HepG2 (cell line): Measurements from ENCODE around the gene AEBP1. TPM values are rescaled to one million over a fixed set of nuclear protein-coding genes. Genes with fewer than 3 reads are reported as not detected.

ENCODE experiments used
- FIP1L1 ChIP-seq: fragments of 200-400 bp; formaldehyde crosslinking; IDR thresholded peaks from 2 replicates; pipeline ENCODE4 v1.6.1; 2018; ENCODE audit warnings: low read depth, mild to moderate bottlenecking, low read length, moderate library complexity, borderline replicate concordance; ENCODE audit not compliant: insufficient read depth
- MAZ ChIP-seq, 2 experiments: sonication (generic) in 1 of 2; formaldehyde crosslinking in 1 of 2; IDR thresholded peaks; 2 replicates each; pipeline versions ENCODE4 v1.5.0 to v1.6.1; 2012 to 2020; ENCODE audit warnings: low read depth in 2 of 2, mild to moderate bottlenecking in 2 of 2, borderline replicate concordance in 1 of 2, improper control_type of control experiment in 1 of 2, low read length in 1 of 2, missing genetic modification reagents in 1 of 2, moderate library complexity in 1 of 2
- NR3C1 ChIP-seq: sonication (generic); formaldehyde crosslinking; IDR thresholded peaks from 2 replicates; pipeline ENCODE4 v1.4.0; 2020; ENCODE audit warnings: missing genetic modification reagents
- POLR2AphosphoS5 ChIP-seq: IDR thresholded peaks from 2 replicates; pipeline ENCODE4 v1.6.1; 2012; ENCODE audit warnings: low read depth, low read length
- RNF2 ChIP-seq: fragments of 450-650 bp; conservative IDR thresholded peaks from 2 replicates; pipeline ENCODE4 v1.6.1; 2016; ENCODE audit warnings: low read depth
- SAP130 ChIP-seq: IDR thresholded peaks from 2 replicates; pipeline ENCODE4 v1.6.1; 2016; ENCODE audit warnings: low read depth
- SMAD9 ChIP-seq: sonication (generic); formaldehyde crosslinking; IDR thresholded peaks from 2 replicates; pipeline ENCODE4 v1.5.1; 2020; ENCODE audit warnings: mild to moderate bottlenecking, missing genetic modification reagents
- SOX13 ChIP-seq, 3 experiments: fragments of 450-650 bp in 1 of 3; sonication (generic) in 1 of 3; formaldehyde crosslinking in 1 of 3; IDR thresholded peaks in 2 of 3; conservative IDR thresholded peaks in 1 of 3; 2 replicates each; pipeline versions ENCODE4 v1.5.0 to v1.6.1; 2016 to 2020; ENCODE audit warnings: antibody characterized with exemption in 1 of 3, mild to moderate bottlenecking in 1 of 3, missing compliant biosample characterization in 1 of 3, missing genetic modification reagents in 1 of 3, moderate library complexity in 1 of 3
- SP1 ChIP-seq, 2 experiments: fragments of 450-650 bp in 1 of 2; sonication (generic) in 1 of 2; formaldehyde crosslinking in 1 of 2; IDR thresholded peaks; 2 replicates each; pipeline versions ENCODE4 v1.4.0 to v1.6.1; 2016 to 2020; ENCODE audit warnings: missing genetic modification reagents in 1 of 2
- TP53 ChIP-seq: sonication (generic); formaldehyde crosslinking; conservative IDR thresholded peaks from 2 replicates; pipeline ENCODE4 v1.4.0; 2020; ENCODE audit warnings: missing genetic modification reagents
- TSC22D2 ChIP-seq: sonication (generic); formaldehyde crosslinking; IDR thresholded peaks from 2 replicates; pipeline ENCODE4 v1.5.1; 2020; ENCODE audit warnings: missing genetic modification reagents, mild to moderate bottlenecking, borderline replicate concordance
- ZIK1 ChIP-seq: sonication (generic); formaldehyde crosslinking; IDR thresholded peaks from 2 replicates; pipeline ENCODE4 v1.5.0; 2020; ENCODE audit warnings: mild to moderate bottlenecking, low read depth, missing genetic modification reagents, borderline replicate concordance
- ZNF10 ChIP-seq: sonication (generic); formaldehyde crosslinking; IDR thresholded peaks from 2 replicates; pipeline ENCODE4 v1.4.0; 2020; ENCODE audit warnings: mild to moderate bottlenecking, low read depth, missing genetic modification reagents, borderline replicate concordance
- ZNF331 ChIP-seq: sonication (generic); formaldehyde crosslinking; IDR thresholded peaks from 2 replicates; pipeline ENCODE4 v1.4.0; 2020; ENCODE audit warnings: missing genetic modification reagents
- ZNF501 ChIP-seq: sonication (generic); formaldehyde crosslinking; IDR thresholded peaks from 2 replicates; pipeline ENCODE4 v1.5.1; 2020; ENCODE audit warnings: mild to moderate bottlenecking, moderate library complexity, missing genetic modification reagents
- ZNF557 ChIP-seq: sonication (generic); formaldehyde crosslinking; IDR thresholded peaks from 2 replicates; pipeline ENCODE4 v1.4.0; 2020; ENCODE audit warnings: missing genetic modification reagents
- ZNF629 ChIP-seq: sonication (generic); formaldehyde crosslinking; conservative IDR thresholded peaks from 2 replicates; pipeline ENCODE4 v1.5.0; 2020; ENCODE audit warnings: missing genetic modification reagents
- ZSCAN21 ChIP-seq: sonication (generic); formaldehyde crosslinking; IDR thresholded peaks from 2 replicates; pipeline ENCODE4 v1.8.0; 2022; ENCODE audit warnings: mild to moderate bottlenecking, missing genetic modification reagents, moderate library complexity, borderline replicate concordance
- polyA plus RNA-seq, 8 experiments: library from polyadenylated mRNA; depleted of rRNA in 3 of 8; stranded (reverse) in 7 of 8; unstranded in 1 of 8; fragments of >200 nt; fragmentation: Illumina TruSeq in 4 of 8; extraction: Trizol in 4 of 8; gene quantifications; 2 replicates each; pipeline versions ENCODE4 v1.2.1 to v1.2.3, GENCODE V29; 2011 to 2016; ENCODE audit warnings: low read depth in 4 of 8, missing spikeins in 1 of 8, mixed read lengths in 1 of 8; ENCODE audit not compliant: insufficient read depth in 1 of 8
- total RNA-seq, 5 experiments: library from RNA; depleted of rRNA; stranded (reverse); fragments of >200 nt; fragmentation: Illumina TruSeq; extraction: Trizol; gene quantifications; 2 replicates each; pipeline ENCODE4 v1.2.3, GENCODE V29; 2016; ENCODE audit warnings: low read depth in 1 of 5
- TF ChIP-seq, protein P1 (sequence below): sonication (generic); formaldehyde crosslinking; IDR thresholded peaks from 2 replicates; pipeline ENCODE4 v1.5.0; 2020; ENCODE audit warnings: missing genetic modification reagents
- TF ChIP-seq, protein P2 (sequence below): conservative IDR thresholded peaks from 2 replicates; pipeline ENCODE4 v1.6.1; 2018; ENCODE audit warnings: missing genetic modification reagents
- TF ChIP-seq, protein P3 (sequence below): sonication (generic); formaldehyde crosslinking; IDR thresholded peaks from 2 replicates; pipeline ENCODE4 v1.4.0; 2020; ENCODE audit warnings: missing genetic modification reagents, borderline replicate concordance

Gene AEBP1
- total and polyA plus RNA-seq, 2 of the 13 experiments (the other 11 are each of a cell fraction or from before 2014, with no cell fraction given), result 0.22 to 0.55 TPM

DNA sequence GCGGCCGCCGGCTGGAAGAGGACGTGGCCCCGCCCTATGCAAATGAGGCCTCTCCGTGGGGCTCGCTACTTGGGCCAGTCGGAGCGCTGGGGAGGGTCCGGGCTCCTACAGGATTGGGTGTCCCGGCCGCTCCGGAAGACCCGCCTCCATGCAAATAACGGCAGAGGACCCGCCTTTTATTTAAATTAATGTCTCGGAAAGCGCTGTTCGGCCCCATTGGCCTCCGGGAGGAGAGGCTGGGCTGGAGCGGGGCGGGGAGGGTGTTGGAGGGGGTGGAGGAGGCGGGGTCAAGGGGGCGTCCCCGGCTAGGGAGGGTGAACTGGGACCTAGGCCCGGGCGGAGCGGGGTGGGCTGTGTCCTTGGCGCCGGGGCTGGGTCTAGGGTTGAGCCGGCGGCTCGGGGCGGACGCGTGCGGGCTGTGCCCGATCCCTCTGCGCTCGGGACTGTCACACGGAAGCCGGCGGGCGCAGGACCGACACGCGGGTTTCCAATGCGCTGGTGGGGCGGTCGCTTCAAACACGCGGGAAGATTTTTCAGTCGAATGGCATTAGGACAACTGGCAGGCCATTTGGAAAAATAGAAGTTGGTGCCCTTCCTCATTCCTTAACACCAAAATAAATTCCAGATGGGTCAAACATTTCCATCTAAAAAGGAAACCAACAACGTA is 21.5 kb upstream of the AEBP1 start (continued):
- TF ChIP-seq RNF2, result no peak
- TF ChIP-seq ZNF629 (CRISPR knock-in tag), result no peak
- no peak for TF ChIP-seq ZNF10 (CRISPR knock-in tag)
- TF ChIP-seq SOX13 (IDR thresholded peaks at IDR 0.05), result no peak
- TF ChIP-seq SOX13 (CRISPR knock-in tag; conservative IDR thresholded peaks at IDR 0.05 in 1 of 2, IDR thresholded peaks at IDR 0.05 in 1 of 2), result no peak
- no peak for TF ChIP-seq SMAD9 (CRISPR knock-in tag)
- no peak for TF ChIP-seq TSC22D2 (CRISPR knock-in tag)
- TF ChIP-seq, protein P1, sequence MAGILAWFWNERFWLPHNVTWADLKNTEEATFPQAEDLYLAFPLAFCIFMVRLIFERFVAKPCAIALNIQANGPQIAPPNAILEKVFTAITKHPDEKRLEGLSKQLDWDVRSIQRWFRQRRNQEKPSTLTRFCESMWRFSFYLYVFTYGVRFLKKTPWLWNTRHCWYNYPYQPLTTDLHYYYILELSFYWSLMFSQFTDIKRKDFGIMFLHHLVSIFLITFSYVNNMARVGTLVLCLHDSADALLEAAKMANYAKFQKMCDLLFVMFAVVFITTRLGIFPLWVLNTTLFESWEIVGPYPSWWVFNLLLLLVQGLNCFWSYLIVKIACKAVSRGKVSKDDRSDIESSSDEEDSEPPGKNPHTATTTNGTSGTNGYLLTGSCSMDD (CRISPR knock-in tag), result no peak
- TF ChIP-seq SAP130 (CRISPR knock-in tag), result peak; percentile 38; the same call in 1 of the 2 replicates
- no peak for TF ChIP-seq SP1 (IDR thresholded peaks at IDR 0.05)
- TF ChIP-seq SP1 (CRISPR knock-in tag; IDR thresholded peaks at IDR 0.05), result no peak
- no peak for TF ChIP-seq ZNF501
- TF ChIP-seq, protein P2, sequence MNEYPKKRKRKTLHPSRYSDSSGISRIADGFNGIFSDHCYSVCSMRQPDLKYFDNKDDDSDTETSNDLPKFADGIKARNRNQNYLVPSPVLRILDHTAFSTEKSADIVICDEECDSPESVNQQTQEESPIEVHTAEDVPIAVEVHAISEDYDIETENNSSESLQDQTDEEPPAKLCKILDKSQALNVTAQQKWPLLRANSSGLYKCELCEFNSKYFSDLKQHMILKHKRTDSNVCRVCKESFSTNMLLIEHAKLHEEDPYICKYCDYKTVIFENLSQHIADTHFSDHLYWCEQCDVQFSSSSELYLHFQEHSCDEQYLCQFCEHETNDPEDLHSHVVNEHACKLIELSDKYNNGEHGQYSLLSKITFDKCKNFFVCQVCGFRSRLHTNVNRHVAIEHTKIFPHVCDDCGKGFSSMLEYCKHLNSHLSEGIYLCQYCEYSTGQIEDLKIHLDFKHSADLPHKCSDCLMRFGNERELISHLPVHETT, result no peak
- no peak for TF ChIP-seq NR3C1 (CRISPR knock-in tag)
- TF ChIP-seq, protein P3, sequence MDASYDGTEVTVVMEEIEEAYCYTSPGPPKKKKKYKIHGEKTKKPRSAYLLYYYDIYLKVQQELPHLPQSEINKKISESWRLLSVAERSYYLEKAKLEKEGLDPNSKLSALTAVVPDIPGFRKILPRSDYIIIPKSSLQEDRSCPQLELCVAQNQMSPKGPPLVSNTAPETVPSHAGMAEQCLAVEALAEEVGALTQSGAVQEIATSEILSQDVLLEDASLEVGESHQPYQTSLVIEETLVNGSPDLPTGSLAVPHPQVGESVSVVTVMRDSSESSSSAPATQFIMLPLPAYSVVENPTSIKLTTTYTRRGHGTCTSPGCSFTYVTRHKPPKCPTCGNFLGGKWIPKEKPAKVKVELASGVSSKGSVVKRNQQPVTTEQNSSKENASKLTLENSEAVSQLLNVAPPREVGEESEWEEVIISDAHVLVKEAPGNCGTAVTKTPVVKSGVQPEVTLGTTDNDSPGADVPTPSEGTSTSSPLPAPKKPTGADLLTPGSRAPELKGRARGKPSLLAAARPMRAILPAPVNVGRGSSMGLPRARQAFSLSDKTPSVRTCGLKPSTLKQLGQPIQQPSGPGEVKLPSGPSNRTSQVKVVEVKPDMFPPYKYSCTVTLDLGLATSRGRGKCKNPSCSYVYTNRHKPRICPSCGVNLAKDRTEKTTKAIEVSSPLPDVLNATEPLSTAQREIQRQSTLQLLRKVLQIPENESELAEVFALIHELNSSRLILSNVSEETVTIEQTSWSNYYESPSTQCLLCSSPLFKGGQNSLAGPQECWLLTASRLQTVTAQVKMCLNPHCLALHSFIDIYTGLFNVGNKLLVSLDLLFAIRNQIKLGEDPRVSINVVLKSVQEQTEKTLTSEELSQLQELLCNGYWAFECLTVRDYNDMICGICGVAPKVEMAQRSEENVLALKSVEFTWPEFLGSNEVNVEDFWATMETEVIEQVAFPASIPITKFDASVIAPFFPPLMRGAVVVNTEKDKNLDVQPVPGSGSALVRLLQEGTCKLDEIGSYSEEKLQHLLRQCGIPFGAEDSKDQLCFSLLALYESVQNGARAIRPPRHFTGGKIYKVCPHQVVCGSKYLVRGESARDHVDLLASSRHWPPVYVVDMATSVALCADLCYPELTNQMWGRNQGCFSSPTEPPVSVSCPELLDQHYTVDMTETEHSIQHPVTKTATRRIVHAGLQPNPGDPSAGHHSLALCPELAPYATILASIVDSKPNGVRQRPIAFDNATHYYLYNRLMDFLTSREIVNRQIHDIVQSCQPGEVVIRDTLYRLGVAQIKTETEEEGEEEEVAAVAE (CRISPR knock-in tag), result no peak
- TF ChIP-seq FIP1L1, result no peak
- TF ChIP-seq ZNF331 (CRISPR knock-in tag), result no peak; the same call in 1 of the 2 replicates
- TF ChIP-seq MAZ (IDR thresholded peaks at IDR 0.05; ENCODE audit: borderline replicate concordance, low read depth, low read length), result no peak; the same call in none of the 2 replicates
- TF ChIP-seq MAZ (CRISPR knock-in tag; IDR thresholded peaks at IDR 0.05; ENCODE audit: low read depth), result peak; percentile 19; the same call in 1 of the 2 replicates
- no peak for TF ChIP-seq ZIK1
- TF ChIP-seq TP53 (CRISPR knock-in tag), result no peak
- no peak for TF ChIP-seq ZSCAN21
- TF ChIP-seq POLR2AphosphoS5, result peak; percentile 42; the same call in 1 of the 2 replicates
- no peak for TF ChIP-seq ZNF557 (CRISPR knock-in tag)
